Esophagus muscularis mucosa (tissue), 4 donors: ENCODE data around the gene PRRC2C.

Source experiments
- EP300 ChIP-seq: sonication (generic); formaldehyde crosslinking; IDR thresholded peaks from one replicate; pipeline ENCODE4 v1.6.1; 2017; ENCODE audit warnings: antibody characterized with exemption
- POLR2A ChIP-seq: fragments of 450-650 bp; IDR thresholded peaks from one replicate; pipeline ENCODE4 v1.6.1; 2017; ENCODE audit warnings: antibody characterized with exemption, moderate library complexity, mild to moderate bottlenecking, low read depth
- POLR2AphosphoS5 ChIP-seq, 2 donors: sonication (generic); formaldehyde crosslinking; IDR thresholded peaks; one replicate each; pipeline ENCODE4 v1.6.1; 2017; ENCODE audit warnings: antibody characterized with exemption in 2 of 2
- TF ChIP-seq, protein P1 (sequence below), 3 experiments: fragments of 200-600 bp in 2 of 3; fragments of 450-650 bp in 1 of 3; sonication (generic) in 2 of 3; IDR thresholded peaks; one replicate each; pipeline ENCODE4 v1.5.1; 2017 to 2019; ENCODE audit warnings: antibody characterized with exemption in 3 of 3, mild to moderate bottlenecking in 2 of 3, moderate library complexity in 1 of 3

GRCh38 chr1:171635661-171636060 is 150.3 kb downstream of the PRRC2C start:
- TF ChIP-seq, protein P1, sequence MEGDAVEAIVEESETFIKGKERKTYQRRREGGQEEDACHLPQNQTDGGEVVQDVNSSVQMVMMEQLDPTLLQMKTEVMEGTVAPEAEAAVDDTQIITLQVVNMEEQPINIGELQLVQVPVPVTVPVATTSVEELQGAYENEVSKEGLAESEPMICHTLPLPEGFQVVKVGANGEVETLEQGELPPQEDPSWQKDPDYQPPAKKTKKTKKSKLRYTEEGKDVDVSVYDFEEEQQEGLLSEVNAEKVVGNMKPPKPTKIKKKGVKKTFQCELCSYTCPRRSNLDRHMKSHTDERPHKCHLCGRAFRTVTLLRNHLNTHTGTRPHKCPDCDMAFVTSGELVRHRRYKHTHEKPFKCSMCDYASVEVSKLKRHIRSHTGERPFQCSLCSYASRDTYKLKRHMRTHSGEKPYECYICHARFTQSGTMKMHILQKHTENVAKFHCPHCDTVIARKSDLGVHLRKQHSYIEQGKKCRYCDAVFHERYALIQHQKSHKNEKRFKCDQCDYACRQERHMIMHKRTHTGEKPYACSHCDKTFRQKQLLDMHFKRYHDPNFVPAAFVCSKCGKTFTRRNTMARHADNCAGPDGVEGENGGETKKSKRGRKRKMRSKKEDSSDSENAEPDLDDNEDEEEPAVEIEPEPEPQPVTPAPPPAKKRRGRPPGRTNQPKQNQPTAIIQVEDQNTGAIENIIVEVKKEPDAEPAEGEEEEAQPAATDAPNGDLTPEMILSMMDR (IDR thresholded peaks at IDR 0.05): no peak
- TF ChIP-seq POLR2AphosphoS5 (IDR thresholded peaks at IDR 0.05): no peak
- no peak for TF ChIP-seq POLR2A
- no peak for TF ChIP-seq EP300
